GM19023 (cell line): ENCODE results near the gene TMC2.
A peak's percentile ranks its signal among the peaks of the same experiment; 100 is the strongest.

Source experiments
- ATAC-seq: cut with Tn5 transposase; IDR thresholded peaks from one replicate; pipeline ENCODE4 v1.9.1; 2021; ENCODE audit warnings: mild to moderate bottlenecking, moderate library complexity; ENCODE audit not compliant: unreplicated experiment

The TMC2 gene

GRCh38 chr20:2619961-2620595 lies 83.7 kb downstream of the TMC2 start:
- no peak for ATAC-seq

- ATAC-seq: no peak
These were observed 87.8 kb downstream of the TMC2 start for GRCh38 chr20:2624190-2624589.

DNA sequence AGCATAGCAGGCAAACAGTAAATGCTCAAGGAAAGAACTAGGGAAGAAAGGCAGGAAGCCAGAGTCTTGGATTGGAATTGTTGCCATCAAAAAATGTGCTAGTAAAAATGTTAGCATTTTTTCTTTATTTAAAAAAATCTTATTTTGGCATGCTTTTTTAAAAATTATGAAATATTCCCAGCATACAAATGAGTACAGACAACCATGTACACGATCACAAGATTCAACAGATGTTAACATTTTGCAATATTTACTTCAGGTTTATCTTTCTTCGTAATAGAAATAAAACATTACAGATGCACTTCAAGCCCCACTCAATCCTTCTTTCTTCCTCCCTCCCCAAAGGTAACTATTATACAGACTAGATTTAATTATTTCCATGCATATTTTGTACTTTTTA lies 88.7 kb downstream of the TMC2 start:
- ATAC-seq: no peak

DNA sequence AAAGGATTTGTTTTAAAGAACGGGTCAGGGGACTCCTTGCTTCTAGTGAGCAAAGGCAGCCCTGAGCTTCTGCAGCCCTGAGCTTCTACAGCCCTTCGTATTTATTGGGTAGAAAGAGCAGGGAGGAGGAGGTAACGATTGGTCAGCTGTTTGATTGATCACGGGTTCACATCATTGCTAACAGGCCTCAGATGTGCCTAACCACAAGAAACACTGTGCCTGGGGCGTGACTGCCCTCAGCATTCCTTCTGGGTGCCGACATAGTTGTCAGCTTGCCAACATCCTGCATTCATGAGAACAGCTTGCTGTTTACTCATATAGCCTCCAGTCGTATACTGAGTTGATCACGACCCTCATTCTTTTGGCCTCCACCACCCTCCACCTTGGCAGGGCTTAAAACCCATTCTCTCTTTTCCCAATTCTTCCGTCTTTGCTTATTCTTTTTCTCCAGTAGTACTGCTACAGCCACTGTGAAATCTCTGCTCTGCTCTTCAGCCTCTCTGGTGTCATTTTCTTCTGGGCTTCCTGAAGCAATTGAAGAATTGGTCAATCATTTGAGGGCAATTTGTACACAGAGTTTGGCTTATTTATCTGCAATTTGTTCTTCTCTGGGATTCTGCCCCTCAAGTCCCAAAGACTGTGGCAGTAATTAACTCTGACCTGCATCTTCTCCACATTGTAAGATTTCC lies 90.6 kb downstream of the TMC2 start:
- no peak for ATAC-seq

- ATAC-seq: no peak
These were observed 94.9 kb downstream of the TMC2 start for GRCh38 chr20:2631228-2631627.

DNA sequence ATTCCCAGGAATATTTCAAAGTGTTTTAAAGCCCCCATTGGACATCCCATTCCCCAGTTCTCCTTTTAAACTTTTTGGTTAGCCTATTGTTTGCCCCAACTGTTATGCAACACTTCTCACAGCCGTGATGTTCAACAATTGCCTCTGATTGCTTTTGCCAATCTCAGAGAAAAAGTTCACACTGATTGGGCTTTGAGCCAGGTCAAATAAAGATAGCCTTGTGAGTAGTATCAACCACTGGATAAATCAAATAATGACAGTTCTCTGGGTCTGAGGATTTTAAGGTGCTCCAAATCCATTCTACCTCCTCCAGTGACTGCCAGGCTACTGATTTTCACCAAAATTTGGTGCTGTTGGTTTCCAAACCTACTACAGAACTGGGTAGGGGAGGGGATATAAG lies 97.0 kb downstream of the TMC2 start:
- no peak for ATAC-seq

DNA sequence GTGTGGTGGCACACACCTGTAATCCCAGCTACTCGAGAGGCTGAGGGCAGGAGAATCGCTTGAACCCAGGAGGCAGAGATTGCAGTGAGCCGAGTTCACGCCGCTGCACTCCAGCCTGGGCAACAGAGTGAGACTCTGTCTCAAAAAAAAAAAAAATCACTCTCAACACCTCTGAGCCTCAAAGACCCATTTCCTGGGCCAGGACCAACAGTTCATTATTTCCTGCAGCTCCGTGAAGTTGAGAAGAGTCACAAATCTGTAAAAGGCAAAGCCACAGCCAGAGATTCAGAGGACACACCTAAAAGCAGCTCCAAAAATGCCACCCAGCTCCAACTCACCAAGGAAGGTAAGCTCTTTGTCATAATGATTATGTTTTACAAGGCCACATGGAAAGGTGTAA lies 100.9 kb downstream of the TMC2 start:
- ATAC-seq: no peak

DNA sequence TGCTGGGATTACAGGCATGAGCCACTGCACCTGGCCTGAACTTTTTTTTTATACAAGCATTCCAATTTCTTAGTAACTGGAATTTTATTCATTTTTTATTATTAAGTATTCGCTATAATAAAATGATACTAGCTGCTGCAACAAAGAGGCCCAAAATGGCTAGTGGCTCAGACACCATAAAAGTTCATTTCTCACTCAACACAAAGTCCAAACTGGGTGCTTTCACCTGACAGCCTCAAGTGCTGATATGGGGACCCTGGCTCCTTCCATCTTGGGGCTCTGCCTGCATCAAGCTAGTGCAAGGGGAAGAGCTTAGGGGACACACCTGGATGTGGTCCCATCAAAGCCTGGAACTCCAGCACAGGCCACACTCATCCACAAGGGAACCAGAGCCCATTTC lies 103.9 kb downstream of the TMC2 start:
- no peak for ATAC-seq

DNA sequence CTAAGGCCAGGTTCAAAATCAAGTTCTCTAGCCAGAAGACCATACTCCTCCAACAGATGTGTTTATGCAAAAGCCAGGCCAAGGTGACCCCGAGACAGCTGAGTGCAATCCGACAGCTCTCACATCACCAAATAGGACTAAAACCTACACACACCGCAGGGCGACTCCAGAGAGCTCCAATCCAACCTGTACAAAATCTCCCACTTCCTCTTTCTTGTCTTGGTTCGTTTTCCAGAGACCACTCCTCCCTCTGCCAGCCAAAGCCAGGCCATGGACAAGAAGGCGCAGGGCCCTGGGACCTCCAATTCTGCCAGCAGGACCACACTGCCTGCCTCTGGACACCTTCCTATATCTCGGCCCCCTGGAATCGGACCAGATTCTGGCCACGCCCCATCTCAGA lies 104.5 kb downstream of the TMC2 start:
- ATAC-seq: no peak

DNA sequence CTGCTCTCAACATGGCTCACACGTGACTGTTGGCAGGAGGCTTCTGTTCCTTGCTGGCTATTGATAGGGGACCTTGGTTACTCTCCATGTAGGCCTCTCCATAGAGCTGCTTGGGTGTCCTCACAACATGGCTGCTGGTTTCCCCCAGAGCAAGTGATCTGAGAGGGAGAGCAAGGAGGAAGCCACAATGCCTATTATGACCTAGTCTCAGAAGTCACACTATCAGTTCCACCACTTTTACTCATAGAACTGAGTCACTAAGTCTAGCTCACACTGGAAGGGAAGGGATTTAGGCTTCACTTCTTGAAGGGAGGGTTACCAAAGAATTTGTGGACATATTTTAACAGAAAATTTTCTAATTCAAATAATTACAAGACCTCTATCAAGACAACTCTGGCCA lies 107.3 kb downstream of the TMC2 start:
- ATAC-seq: no peak

- ATAC-seq: peak; percentile 84
These were observed 115.7 kb downstream of the TMC2 start, which contains the start of gene NOP56 for GRCh38 chr20:2651772-2652723. NOP56 (plus strand) TSS chr20:2652632; CDS start chr20:2652661, 29 bp downstream.

DNA sequence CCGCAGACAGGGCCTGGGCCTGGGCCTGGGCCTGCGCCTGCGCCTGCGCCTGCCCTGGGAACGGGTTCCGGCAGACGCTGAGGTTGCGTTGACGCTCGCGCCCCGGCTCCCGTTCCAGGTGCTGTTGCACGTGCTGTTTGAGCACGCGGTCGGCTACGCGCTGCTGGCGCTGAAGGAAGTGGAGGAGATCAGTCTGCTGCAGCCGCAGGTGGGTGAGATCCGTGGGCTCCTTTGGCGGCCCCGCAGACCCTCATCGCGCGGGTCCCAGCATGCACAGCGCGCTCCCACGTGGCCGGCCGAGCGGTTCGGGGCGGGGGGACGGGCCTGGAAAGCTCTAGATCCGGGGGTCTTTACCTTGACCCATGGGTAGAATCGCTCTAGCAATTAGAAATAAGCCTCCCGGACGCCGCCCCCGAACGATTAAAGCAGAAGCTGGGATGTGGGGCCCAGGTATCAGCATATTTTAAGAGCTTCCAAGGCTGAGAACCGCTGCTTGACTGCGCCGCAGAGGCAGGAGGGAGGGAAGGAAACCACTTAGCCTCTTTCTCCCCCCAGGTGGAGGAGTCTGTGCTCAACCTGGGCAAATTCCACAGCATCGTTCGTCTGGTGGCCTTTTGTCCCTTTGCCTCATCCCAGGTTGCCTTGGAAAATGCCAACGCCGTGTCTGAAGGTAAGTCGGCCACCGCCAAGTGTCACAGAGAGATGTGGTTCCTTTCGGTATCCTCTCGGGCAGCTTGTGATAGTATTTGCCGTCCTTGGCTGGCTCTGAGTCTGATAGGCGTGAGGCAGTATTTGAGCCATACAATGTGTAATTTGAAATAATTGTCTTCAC lies 116.6 kb downstream of the TMC2 start:
- peak; percentile 61 for ATAC-seq

GRCh38 chr20:2653556-2654383 lies 117.4 kb downstream of the TMC2 start:
- ATAC-seq: no peak

DNA sequence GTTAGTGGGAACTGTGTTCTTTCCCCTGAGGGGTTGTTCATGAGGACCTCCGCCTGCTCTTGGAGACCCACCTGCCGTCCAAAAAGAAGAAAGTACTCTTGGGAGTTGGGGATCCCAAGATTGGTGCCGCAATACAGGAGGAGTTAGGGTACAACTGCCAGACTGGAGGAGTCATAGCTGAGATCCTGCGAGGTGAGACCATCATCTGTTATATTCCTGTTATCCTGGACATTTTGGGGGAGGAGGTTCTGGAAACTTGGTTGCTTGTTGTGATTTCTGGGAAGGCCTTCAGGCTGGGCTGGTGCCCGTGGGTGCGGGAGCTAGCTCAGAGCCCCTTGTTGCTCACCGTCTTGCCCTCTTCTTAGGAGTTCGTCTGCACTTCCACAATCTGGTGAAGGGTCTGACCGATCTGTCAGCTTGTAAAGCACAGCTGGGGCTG lies 118.0 kb downstream of the TMC2 start:
- ATAC-seq: no peak

GRCh38 chr20:2654831-2655230 lies 118.5 kb downstream of the TMC2 start:
- no peak for ATAC-seq

- ATAC-seq: no peak
These were observed 119.2 kb downstream of the TMC2 start for GRCh38 chr20:2655331-2656116.

DNA sequence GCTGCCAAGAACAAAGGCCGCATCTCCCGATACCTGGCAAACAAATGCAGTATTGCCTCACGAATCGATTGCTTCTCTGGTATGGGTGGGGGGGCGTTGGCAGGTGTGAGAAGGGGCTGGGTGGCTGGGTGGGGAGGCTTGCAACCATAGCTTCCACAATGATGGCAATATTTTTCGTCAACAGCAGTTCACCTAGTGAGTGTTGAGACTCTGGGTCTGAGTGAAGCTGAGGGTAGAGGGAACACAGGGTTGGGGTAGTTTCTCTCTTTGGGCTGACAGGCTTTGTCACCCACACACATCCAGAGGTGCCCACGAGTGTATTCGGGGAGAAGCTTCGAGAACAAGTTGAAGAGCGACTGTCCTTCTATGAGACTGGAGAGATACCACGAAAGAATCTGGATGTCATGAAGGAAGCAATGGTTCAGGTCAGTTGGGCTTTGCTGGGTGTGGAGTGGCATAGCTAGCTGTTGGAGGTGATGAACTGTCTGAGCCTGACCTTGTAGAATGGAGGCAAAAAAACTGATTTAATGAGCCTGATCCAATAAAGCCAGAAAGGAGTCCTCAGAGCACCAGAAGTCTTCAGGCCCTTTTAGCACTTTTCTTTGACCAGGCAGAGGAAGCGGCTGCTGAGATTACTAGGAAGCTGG lies 120.2 kb downstream of the TMC2 start:
- ATAC-seq: no peak

- no peak for ATAC-seq
These were observed 120.9 kb downstream of the TMC2 start for GRCh38 chr20:2657241-2657640.

DNA sequence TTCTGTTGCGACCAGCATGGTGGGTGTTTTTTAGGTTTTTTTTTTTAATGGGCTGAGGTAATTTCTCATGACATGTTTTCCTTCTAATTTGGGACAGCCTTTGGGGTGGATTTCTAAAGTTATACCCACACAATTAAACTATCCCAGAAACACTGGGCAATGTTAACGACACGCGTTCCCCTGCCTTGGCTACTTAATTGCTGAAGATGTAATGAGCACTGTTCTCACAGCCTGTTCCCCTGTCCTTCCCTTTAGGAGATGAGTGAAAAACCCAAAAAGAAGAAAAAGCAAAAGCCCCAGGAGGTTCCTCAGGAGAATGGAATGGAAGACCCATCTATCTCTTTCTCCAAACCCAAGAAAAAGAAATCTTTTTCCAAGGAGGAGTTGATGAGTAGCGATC lies 121.3 kb downstream of the TMC2 start:
- ATAC-seq: no peak
